NCI-H460 (cell line): ENCODE data around the gene RPS16. TPM values are rescaled to one million over a fixed set of nuclear protein-coding genes. Genes with fewer than 3 reads are reported as not detected.
"Not testable (repeated sequence)": the region's sequence is repeated elsewhere in the genome, so short reads cannot be mapped to it uniquely, and the experiment has no call there.

Source experiments
- DNase-seq: peaks from one replicate; pipeline ENCODE4 v3.0.0-alpha.2; 2016; ENCODE audit warnings: low read depth; ENCODE audit errors: extremely low read depth
- polyA plus RNA-seq: library from polyadenylated mRNA; depleted of rRNA; stranded (reverse); fragments of >200 nt; gene quantifications from 2 replicates; pipeline ENCODE4 v1.2.3, GENCODE V29; 2014; cell fraction: nucleus; rRNA removed
- total RNA-seq: library from RNA; depleted of rRNA; stranded (reverse); fragments of >200 nt; shearing (Covaris generic); gene quantifications from 2 replicates; pipeline ENCODE4 v1.2.3, GENCODE V29; 2014; rRNA removed

RPS16 gene
- total RNA-seq = 541 and 944 TPM in 2 replicates
- 43.3 and 118 TPM in 2 replicates for polyA plus RNA-seq

GRCh38 chr19:39435499-39436349 lies at the start of gene RPS16:
Gene RPS16, minus strand, starts transcription at chr19:39435949. Its CDS starts 54 bp downstream, at chr19:39435895.
- DNase-seq = peak; percentile 95

- DNase-seq = no peak
These were observed 47.4 kb upstream of the RPS16 start for GRCh38 chr19:39483141-39483540.

- no peak for DNase-seq
These were observed 45.9 kb upstream of the RPS16 start for GRCh38 chr19:39481676-39482075.

GRCh38 chr19:39481229-39481545 lies 45.4 kb upstream of the RPS16 start:
- no peak for DNase-seq

GRCh38 chr19:39480337-39481228 lies 44.8 kb upstream of the RPS16 start, which contains the start of gene TIMM50:
Gene TIMM50, plus strand, starts transcription at chr19:39480838. Its CDS starts 16 bp downstream, at chr19:39480854.
- DNase-seq = peak; percentile 91

- no peak for DNase-seq
These were observed 44.2 kb upstream of the RPS16 start for GRCh38 chr19:39479916-39480315.

- not testable (repeated sequence) for DNase-seq
These were observed 43.6 kb upstream of the RPS16 start for GRCh38 chr19:39479319-39479801.

GRCh38 chr19:39475748-39476147 lies 40.0 kb upstream of the RPS16 start:
- DNase-seq = no peak

GRCh38 chr19:39474139-39474620 lies 38.4 kb upstream of the RPS16 start:
- peak; percentile 18 for DNase-seq

GRCh38 chr19:39473443-39473960 lies 37.8 kb upstream of the RPS16 start:
- no peak for DNase-seq

GRCh38 chr19:39472746-39473442 lies 37.1 kb upstream of the RPS16 start:
- no peak for DNase-seq

GRCh38 chr19:39471756-39472536 lies 36.2 kb upstream of the RPS16 start:
- no peak for DNase-seq

- no peak for DNase-seq
These were observed 35.1 kb upstream of the RPS16 start for GRCh38 chr19:39470724-39471339.

GRCh38 chr19:39469567-39469966 lies 33.8 kb upstream of the RPS16 start:
- DNase-seq = no peak

- no peak for DNase-seq
These were observed 33.3 kb upstream of the RPS16 start for GRCh38 chr19:39469036-39469435.

GRCh38 chr19:39467941-39468340 lies 32.2 kb upstream of the RPS16 start:
- no peak for DNase-seq

- DNase-seq = no peak
These were observed 30.4 kb upstream of the RPS16 start for GRCh38 chr19:39465956-39466747.

GRCh38 chr19:39463403-39463802 lies 27.7 kb upstream of the RPS16 start:
- no peak for DNase-seq
